Upper lobe of left lung (tissue), 6 donors: Measurements from ENCODE around the gene HIP1. TPM values are rescaled to one million over a fixed set of nuclear protein-coding genes. Genes with fewer than 3 reads are reported as not detected.
A peak's percentile ranks its signal among the peaks of the same experiment; 100 is the strongest.
"Not testable (repeated sequence)": the region's sequence is repeated elsewhere in the genome, so short reads cannot be mapped to it uniquely, and the experiment has no call there.

Source experiments
- ATAC-seq, 2 donors: fragments of 200-7000 bp; cut with Tn5 transposase; one replicate each; pipeline ENCODE4 v1.9.1; 2022; ENCODE audit warnings: mild to moderate bottlenecking in 2 of 2, moderate library complexity in 2 of 2; ENCODE audit not compliant: low FRiP score in 2 of 2
- DNase-seq, 2 donors: peaks; one replicate each; pipeline ENCODE4 v3.0.0-alpha.2; 2019 to 2020
- H3K27ac ChIP-seq, 4 donors: fragments of 200-600 bp; sonication (generic); one replicate each; pipeline ENCODE4 v1.5.1; 2016 to 2019
- H3K27me3 ChIP-seq, 4 donors: fragments of 200-600 bp; sonication (generic); one replicate each; pipeline ENCODE4 v1.5.1; 2017 to 2019
- H3K36me3 ChIP-seq, 4 donors: fragments of 200-600 bp; sonication (generic); one replicate each; pipeline ENCODE4 v1.5.1; 2016 to 2019
- H3K4me1 ChIP-seq, 4 donors: fragments of 200-600 bp; sonication (generic); one replicate each; pipeline ENCODE4 v1.5.1; 2018 to 2019
- H3K4me3 ChIP-seq, 4 donors: fragments of 200-600 bp; sonication (generic); one replicate each; pipeline ENCODE4 v1.5.1; 2017 to 2019; ENCODE audit warnings: mild to moderate bottlenecking in 2 of 4, moderate library complexity in 1 of 4
- H3K9me3 ChIP-seq, 4 donors: fragments of 200-600 bp; sonication (generic); one replicate each; pipeline ENCODE4 v1.5.1; 2018 to 2019
- CTCF ChIP-seq, 6 experiments: fragments of 450-650 bp in 4 of 6; fragments of 200-600 bp in 2 of 6; sonication (generic) in 2 of 6; IDR thresholded peaks; one replicate each; pipeline ENCODE4 v1.5.1; 2016 to 2019; ENCODE audit warnings: antibody characterized with exemption in 6 of 6
- EP300 ChIP-seq, 4 donors: sonication (generic); formaldehyde crosslinking; IDR thresholded peaks; one replicate each; pipeline ENCODE4 v1.5.1; 2017; ENCODE audit warnings: antibody characterized with exemption in 4 of 4, control low read depth in 2 of 4
- POLR2A ChIP-seq, 4 donors: fragments of 450-650 bp; IDR thresholded peaks; one replicate each; pipeline ENCODE4 v1.5.1; 2016 to 2017; ENCODE audit warnings: antibody characterized with exemption in 4 of 4, mild to moderate bottlenecking in 2 of 4
- POLR2AphosphoS5 ChIP-seq, 2 donors: sonication (generic); formaldehyde crosslinking; IDR thresholded peaks; one replicate each; pipeline ENCODE4 v1.5.1; 2017; ENCODE audit warnings: antibody characterized with exemption in 2 of 2
- WGBS, 2 donors: methylation state at CpG; one replicate each; pipeline ENCODE4 v1.1.5; 2017 to 2018; 5-methylcytosine and 5-hydroxymethylcytosine counted together
- total RNA-seq, 6 donors: library from RNA; depleted of rRNA in 4 of 6; stranded (reverse); fragments of >200 nt in 4 of 6; gene quantifications; one replicate each; pipeline versions ENCODE4 v1.1.0 to v1.2.1, GENCODE V29; 2016 to 2021
- donor health status: DM: no; HTN: no; CAD: no; lungs with moderate emphysema.
- donor health status: DM: no; HTN: yes; CAD: no; lungs with severe emphysema.

HIP1 gene
- total RNA-seq, 6 donors from 2014 or later, result 43.9 to 66.0 (median 55.2) TPM

- DNase-seq (no peak), ATAC-seq (no peak)
- no peak overlapping the region for H3K27ac ChIP-seq
- no peak for TF ChIP-seq CTCF (IDR thresholded peaks at IDR 0.05)
- no peak for TF ChIP-seq POLR2A (IDR thresholded peaks at IDR 0.05)
- TF ChIP-seq EP300 (IDR thresholded peaks at IDR 0.05), result no peak
- no peaks in the 10 kb centered on the region for H3K9me3 ChIP-seq
- H3K27me3 ChIP-seq, result no peaks in the 10 kb centered on the region
- no peak overlapping the region for H3K4me3 ChIP-seq
- H3K4me1 ChIP-seq, result peaks cover 0 to 10% (median 3%) of the 10 kb centered on the region in 4 donors
- peaks cover 5 to 63% (median 56%) of the 10 kb centered on the region in 4 donors for H3K36me3 ChIP-seq
- 98 to 100% methylated on average over 3 to 4 of the region's 4 CpGs for WGBS, 2 donors
These were observed 202.2 kb downstream of the HIP1 start for GRCh38 chr7:75536491-75536890.

GRCh38 chr7:75534727-75535307 lies 203.9 kb downstream of the HIP1 start:
- H3K4me1 ChIP-seq, result peaks cover 0 to 10% (median 3%) of the 10 kb centered on the region in 4 donors
- ATAC-seq (peak in 1 of 2 donors; percentile 68), DNase-seq (no peak)
- TF ChIP-seq CTCF (IDR thresholded peaks at IDR 0.05), result no peak
- TF ChIP-seq POLR2A (IDR thresholded peaks at IDR 0.05), result no peak
- TF ChIP-seq POLR2AphosphoS5 (IDR thresholded peaks at IDR 0.05), result no peak
- TF ChIP-seq EP300 (IDR thresholded peaks at IDR 0.05), result no peak
- H3K9me3 ChIP-seq, result no peaks in the 10 kb centered on the region
- H3K36me3 ChIP-seq, result peaks cover 5 to 46% (median 40%) of the 10 kb centered on the region in 4 donors
- no peak overlapping the region for H3K4me3 ChIP-seq
- 57 to 60% methylated on average over 8 of the region's 8 CpGs for WGBS, 2 donors
- H3K27me3 ChIP-seq, result no peaks in the 10 kb centered on the region
- peak overlapping the region in 2 of 4 donors; percentile 29 to 52 for H3K27ac ChIP-seq

- no peak overlapping the region for H3K27ac ChIP-seq
- ATAC-seq (no peak), DNase-seq (no peak)
- H3K4me3 ChIP-seq, result no peak overlapping the region
- H3K27me3 ChIP-seq, result no peaks in the 10 kb centered on the region
- no peaks in the 10 kb centered on the region for H3K9me3 ChIP-seq
- TF ChIP-seq EP300 (IDR thresholded peaks at IDR 0.05) (no peak), CTCF (IDR thresholded peaks at IDR 0.05) (no peak), POLR2A (IDR thresholded peaks at IDR 0.05) (no peak), POLR2AphosphoS5 (IDR thresholded peaks at IDR 0.05) (no peak)
- H3K36me3 ChIP-seq, result peaks cover 0 to 37% (median 31%) of the 10 kb centered on the region in 4 donors
- 94 to 98% methylated on average over 6 of the region's 6 CpGs for WGBS, 2 donors
- peaks cover 0 to 10% (median 3%) of the 10 kb centered on the region in 4 donors for H3K4me1 ChIP-seq
These were observed 204.8 kb downstream of the HIP1 start for GRCh38 chr7:75533926-75534325.

- 93 to 99% methylated on average over 4 of the region's 4 CpGs for WGBS, 2 donors
- no peak for TF ChIP-seq EP300 (IDR thresholded peaks at IDR 0.05)
- TF ChIP-seq POLR2AphosphoS5 (IDR thresholded peaks at IDR 0.05), result no peak
- TF ChIP-seq CTCF (IDR thresholded peaks at IDR 0.05), result no peak
- TF ChIP-seq POLR2A (IDR thresholded peaks at IDR 0.05), result no peak
- Histone ChIP-seq H3K27me3 (no peaks in the 10 kb centered on the region), H3K9me3 (no peaks in the 10 kb centered on the region), H3K27ac (no peak overlapping the region), H3K4me1 (peaks cover 0 to 16% (median 7%) of the 10 kb centered on the region in 4 donors), H3K4me3 (no peak overlapping the region), H3K36me3 (peaks cover 0 to 26% (median 21%) of the 10 kb centered on the region in 4 donors)
- DNase-seq, result no peak
- no peak for ATAC-seq
These were observed 206.1 kb downstream of the HIP1 start for GRCh38 chr7:75532639-75533038.

- no peak for TF ChIP-seq EP300 (IDR thresholded peaks at IDR 0.05)
- no peak for TF ChIP-seq CTCF (IDR thresholded peaks at IDR 0.05)
- no peak for TF ChIP-seq POLR2A (IDR thresholded peaks at IDR 0.05)
- TF ChIP-seq POLR2AphosphoS5 (IDR thresholded peaks at IDR 0.05), result no peak
- H3K4me1 ChIP-seq, result peaks cover 9 to 27% (median 16%) of the 10 kb centered on the region in 4 donors
- DNase-seq (no peak), ATAC-seq (no peak)
- 67 to 79% methylated on average over 6 of the region's 6 CpGs for WGBS, 2 donors
- H3K27me3 ChIP-seq, result no peaks in the 10 kb centered on the region
- H3K4me3 ChIP-seq, result no peak overlapping the region
- peaks cover 0 to 13% (median 8%) of the 10 kb centered on the region in 4 donors for H3K36me3 ChIP-seq
- no peaks in the 10 kb centered on the region for H3K9me3 ChIP-seq
- no peak overlapping the region for H3K27ac ChIP-seq
These were observed 207.4 kb downstream of the HIP1 start for GRCh38 chr7:75531359-75531821.

GRCh38 chr7:75527224-75527722 lies 211.5 kb downstream of the HIP1 start:
- peak overlapping the region; percentile 84 to 90 (median 88) for H3K27ac ChIP-seq

GRCh38 chr7:75521727-75522126 lies 217.0 kb downstream of the HIP1 start:
- Histone ChIP-seq H3K4me1 (peaks cover 5 to 16% (median 7%) of the 10 kb centered on the region in 4 donors), H3K36me3 (peaks cover 7 to 49% (median 21%) of the 10 kb centered on the region in 4 donors)
- not testable (repeated sequence) for H3K27me3 ChIP-seq, H3K9me3 ChIP-seq, ATAC-seq, H3K27ac ChIP-seq, H3K4me3 ChIP-seq, DNase-seq

More at GRCh38 chr7:75527224-75527722, 211.5 kb downstream of the HIP1 start:
- Histone ChIP-seq H3K36me3 (peaks cover 7 to 34% (median 17%) of the 10 kb centered on the region in 4 donors), H3K4me3 (peak overlapping the region; percentile 88 to 99 (median 96)), H3K4me1 (peaks cover 10 to 25% (median 17%) of the 10 kb centered on the region in 4 donors)
- H3K9me3 ChIP-seq, H3K27me3 ChIP-seq, ATAC-seq, DNase-seq: not testable (repeated sequence)
- 0 to 1% methylated on average over 12 to 33 of the region's 37 CpGs for WGBS, 2 donors
